HG02610 (cell line): Measurements from ENCODE around the gene ANO1.
"Not testable (repeated sequence)": the region's sequence is repeated elsewhere in the genome, so short reads cannot be mapped to it uniquely, and the experiment has no call there.

Experiments
- ATAC-seq: cut with Tn5 transposase; IDR thresholded peaks from one replicate; pipeline ENCODE4 v1.9.1; 2021; ENCODE audit warnings: mild to moderate bottlenecking, moderate library complexity; ENCODE audit not compliant: unreplicated experiment

Gene ANO1

DNA sequence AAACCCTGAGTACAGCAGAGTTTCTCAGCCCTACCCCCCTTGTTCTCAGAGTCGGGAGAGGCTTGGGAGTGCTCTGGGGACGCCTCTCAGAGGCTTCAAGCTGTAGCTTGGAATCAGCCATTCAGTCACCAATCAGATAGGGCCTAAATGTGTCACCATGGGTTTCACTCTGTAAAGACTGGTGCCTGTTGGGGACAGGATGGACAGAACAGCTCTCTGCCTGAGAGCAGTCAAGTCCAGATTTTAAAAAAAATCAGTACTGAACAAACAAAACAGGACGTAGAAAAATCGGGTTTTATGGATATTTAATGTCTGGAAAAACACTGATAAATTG lies 126.3 kb downstream of the ANO1 start:
- ATAC-seq, result peak; percentile 12

DNA sequence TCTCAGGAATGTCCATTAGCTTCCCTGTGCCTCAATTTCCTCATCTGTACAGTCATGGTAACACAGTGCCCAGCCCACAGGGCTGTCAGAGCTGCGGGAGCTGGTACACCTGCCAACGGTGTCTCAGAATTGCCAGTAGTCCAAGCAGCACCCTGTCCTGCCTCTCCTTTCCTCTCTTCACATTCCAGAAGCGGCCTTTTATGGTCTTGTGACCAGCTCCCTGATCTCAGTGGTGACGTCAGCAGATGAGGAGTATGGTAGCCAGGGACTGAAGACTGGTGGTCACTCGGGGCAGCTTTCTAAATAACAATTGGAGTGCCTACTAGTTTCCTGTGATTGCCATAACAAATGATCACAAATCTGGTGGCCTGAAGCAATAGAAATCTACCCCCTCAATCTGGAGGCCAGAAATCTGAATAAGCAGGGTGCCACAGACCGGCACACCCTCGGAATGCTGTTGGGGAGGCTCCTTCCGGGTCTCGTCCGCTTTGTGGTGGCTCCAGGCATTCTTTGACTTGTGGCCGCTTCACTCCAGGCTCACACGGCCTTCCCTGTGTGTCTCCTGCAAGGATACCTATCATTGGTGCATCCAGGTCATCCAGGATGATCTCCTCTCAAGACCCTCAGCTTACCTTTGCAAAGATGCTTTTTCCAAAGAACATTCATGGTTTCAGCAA lies 127.1 kb downstream of the ANO1 start:
- no peak for ATAC-seq

DNA sequence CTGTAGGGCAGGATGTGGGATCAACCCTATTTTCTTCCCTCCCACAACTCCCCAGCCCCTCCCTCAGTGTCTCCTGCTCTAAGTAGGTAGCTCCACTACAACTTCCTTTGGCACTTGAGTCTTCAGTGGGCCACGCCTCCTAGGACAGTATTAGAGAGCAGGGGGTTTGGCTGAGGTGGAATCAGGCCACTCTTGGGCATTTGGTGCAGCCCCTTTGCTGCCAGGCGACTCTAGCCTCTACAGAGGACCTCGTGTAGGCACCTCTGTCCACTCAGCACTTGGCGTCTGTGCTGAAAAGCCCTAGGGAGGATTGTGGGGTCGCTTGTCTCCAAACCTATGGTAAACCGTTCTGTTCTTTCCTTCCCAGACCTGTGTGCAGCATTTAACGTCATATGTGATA lies 127.6 kb downstream of the ANO1 start:
- ATAC-seq, result no peak

DNA sequence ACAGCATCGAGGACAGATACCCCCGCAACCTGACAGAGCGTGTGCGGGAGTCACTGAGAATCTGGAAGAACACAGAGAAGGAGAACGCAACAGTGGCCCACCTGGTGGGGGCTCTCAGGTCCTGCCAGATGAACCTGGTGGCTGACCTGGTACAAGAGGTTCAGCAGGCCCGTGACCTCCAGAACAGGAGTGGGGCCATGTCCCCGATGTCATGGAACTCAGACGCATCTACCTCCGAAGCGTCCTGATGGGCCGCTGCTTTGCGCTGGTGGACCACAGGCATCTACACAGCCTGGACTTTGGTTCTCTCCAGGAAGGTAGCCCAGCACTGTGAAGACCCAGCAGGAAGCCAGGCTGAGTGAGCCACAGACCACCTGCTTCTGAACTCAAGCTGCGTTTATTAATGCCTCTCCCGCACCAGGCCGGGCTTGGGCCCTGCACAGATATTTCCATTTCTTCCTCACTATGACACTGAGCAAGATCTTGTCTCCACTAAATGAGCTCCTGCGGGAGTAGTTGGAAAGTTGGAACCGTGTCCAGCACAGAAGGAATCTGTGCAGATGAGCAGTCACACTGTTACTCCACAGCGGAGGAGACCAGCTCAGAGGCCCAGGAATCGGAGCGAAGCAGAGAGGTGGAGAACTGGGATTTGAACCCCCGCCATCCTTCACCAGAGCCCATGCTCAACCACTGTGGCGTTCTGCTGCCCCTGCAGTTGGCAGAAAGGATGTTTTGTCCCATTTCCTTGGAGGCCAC lies 128.3 kb downstream of the ANO1 start:
- ATAC-seq, result no peak

DNA sequence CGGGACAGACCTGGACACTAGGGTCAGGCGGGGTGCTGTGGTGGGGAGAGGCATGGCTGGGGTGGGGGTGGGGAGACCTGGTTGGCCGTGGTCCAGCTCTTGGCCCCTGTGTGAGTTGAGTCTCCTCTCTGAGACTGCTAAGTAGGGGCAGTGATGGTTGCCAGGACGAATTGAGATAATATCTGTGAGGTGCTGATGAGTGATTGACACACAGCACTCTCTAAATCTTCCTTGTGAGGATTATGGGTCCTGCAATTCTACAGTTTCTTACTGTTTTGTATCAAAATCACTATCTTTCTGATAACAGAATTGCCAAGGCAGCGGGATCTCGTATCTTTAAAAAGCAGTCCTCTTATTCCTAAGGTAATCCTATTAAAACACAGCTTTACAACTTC lies 128.9 kb downstream of the ANO1 start:
- ATAC-seq, result no peak

DNA sequence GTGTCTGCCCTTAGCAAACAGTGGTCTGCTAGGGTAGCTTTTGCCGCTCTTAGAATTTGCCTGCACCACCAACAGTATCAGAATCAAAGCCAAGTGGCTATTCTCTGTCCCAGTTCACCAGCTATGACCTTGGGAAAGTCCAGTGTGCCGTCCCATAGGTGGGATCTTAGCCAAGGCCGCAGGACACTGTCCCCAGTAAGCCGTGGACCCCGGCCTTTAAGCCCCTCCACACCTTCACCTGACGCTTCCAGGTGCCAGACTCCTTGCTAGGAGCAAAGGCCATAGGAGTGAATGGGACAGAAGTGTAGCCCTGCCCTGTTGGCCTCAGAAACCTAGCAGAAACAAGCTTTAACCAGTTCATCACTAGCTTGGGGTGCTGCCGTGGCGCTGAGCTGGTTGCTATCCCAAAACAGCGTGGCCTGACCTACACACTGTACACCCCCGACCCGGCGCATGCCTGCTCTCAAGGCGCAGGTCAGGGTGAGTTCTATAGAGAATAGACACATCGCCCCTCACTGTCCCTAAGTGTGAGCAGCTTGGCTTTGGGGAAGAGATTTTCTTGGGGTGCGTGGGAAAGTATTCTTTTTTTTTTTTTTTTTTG lies 129.5 kb downstream of the ANO1 start:
- ATAC-seq, result no peak

DNA sequence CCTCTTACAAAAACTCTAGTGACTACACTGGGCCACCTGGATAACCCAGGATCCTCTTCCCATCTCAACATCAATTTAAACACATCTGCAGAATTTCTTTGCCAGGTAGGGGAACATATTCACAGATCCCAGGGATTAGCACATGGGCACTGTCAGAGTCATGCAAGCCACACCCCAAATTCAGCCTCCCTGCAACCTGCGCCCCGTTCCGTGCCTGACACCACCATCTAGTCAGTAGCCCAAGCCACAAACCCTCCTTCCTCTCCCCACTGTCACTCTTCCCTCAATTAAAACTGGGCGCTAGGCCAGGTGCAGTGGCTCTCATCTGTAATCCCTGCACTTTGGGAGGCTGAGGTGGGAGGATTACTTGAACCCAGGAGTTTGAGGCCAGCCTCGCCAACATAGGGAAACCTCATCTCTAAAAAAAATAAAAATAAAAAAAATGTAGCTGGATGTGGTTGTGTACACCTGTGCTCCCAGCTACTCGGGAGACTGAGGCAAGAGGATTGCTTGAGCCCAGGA lies 131.3 kb downstream of the ANO1 start:
- ATAC-seq, result no peak

DNA sequence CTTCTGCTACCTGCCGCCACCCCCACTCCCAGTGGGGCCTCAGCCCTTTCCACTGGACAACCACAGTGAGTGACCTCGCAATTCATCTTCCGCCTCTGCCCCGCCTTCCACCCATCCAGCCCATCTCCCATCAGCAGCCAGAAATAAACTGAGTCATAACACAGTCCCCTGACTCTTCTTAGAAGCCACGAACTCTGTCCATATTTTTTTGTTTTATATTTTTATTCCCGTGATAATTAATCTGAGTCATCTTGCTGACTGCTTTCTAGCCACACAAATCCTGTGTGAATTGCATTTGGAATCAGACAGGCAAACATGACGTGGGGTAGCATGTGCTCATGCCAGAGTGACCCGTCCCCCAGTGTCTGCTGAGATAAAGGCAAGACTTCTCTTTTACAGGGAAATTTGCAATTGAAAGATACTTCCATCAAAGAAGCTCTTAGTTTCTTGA lies 132.0 kb downstream of the ANO1 start:
- no peak for ATAC-seq

DNA sequence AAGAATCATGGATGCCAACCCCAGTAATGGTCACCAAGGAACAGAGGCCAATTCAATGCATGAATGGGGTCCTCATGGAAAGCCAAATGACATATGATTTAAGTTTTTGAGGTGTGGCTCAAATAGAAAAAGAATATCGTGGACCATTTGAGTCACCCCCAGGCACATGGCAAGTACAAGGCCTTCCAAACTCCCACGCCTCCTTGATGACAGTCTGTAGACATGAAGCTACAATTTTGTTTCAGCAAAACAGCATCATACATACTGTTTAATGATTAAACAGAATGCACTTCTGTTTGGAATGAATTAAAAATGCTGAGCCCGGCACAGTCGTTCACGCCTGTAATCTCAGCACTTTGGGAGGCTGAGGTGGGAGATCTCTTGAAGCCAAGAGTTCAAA lies 132.4 kb downstream of the ANO1 start:
- no peak for ATAC-seq

DNA sequence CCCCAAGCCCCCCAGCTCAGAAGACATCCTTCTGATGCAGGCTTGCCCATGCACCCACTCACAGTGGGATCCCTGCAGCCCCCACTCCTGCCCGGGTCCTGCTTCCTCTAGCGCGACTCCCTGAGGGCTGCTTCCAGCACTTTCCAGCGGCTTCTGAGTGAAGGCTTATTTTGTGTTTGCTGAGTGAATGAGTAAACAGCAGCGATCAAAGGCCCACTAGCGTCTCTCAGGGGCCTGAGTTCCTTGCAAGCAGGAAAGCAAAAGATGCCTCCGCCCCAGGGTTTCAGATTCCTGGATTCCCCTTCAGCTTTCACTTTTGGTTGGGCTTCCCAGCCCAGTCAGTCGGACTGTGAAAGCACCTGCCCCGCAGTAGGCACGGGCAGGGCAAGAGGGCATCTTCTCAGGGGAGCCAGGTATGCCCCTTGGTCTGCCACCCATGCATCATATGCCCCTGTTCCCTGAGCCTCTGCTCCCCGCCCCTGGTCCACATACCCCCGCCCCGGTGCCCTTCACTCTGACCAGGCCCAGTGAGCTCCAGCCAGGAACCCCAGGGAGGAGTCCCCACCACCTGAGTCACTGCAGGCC lies 134.2 kb downstream of the ANO1 start:
- no peak for ATAC-seq

DNA sequence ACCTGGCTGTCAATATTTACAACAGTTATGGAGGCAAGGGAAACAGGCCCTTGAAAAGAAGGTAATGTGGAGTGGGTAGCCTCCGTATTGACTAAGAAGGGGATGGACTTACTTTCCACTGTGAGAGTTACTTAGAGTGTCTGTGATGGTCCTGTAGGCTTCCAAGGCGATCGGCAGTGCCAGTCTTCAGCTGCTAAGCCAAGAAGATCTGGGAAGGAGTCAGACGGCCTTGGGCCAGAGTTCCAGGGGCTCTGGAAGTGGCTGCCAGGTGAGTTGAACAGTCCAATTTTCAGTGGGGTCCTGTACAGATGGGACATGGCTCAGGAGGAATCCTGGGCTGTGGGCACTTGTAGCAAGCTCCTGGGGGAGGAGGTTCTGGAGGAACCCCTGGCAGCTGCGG lies 139.3 kb downstream of the ANO1 start:
- not testable (repeated sequence) for ATAC-seq

DNA sequence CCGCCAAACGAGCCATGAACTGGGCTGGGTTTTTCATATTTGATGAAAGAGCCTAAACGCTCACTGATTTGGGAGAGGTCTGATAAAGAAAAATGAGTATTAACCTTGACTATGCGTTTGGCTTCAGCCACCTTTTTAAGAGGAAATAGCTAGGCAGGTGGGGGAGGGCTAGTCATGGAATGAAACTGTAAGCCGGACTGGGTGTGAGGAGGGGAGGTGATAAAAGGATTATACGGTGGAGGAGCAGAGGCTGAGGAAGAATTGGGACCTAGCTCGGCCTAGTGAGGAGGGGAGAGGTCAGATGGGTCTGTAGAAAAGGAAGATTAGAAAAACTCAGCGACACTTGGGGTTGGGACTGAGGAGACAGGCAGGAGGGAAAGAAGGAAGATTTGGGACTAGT lies 140.0 kb downstream of the ANO1 start:
- not testable (repeated sequence) for ATAC-seq

DNA sequence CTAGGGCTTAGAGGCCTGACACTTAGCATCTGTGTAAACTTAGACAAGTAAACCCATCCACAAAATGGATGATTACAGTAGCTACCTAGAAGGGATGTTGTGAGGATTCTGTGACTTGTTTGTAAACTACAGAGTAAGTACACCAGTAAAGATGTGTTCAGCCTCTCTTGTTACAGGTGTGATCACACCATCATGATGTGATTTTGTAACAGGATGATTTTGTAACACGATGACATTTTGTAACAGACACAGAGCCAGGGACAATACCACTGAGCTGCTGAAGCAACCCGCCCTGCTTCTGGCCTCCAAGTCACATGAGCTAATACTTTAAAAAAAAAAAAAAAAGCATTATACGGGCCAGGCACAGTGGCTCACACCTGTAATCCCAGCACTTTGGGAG lies 142.0 kb downstream of the ANO1 start:
- ATAC-seq, result no peak

DNA sequence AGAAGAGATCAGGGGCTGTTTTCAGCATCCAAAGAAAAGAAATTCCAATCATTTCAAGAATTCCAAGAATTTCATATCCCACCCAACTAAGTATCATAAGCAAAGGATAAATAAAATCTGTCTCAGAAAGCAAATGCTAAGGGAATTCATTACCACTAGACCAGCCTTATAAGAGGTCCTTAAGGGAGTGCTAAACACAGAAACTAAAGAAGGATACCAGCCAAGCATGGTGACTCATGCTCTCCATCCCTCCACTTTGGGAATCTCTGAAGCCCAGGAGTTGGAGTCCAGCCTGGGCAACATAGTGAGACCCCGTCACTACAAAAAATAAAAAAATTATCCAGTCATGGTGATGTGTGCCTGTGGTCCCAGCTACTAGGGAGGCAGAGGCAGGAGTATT lies 142.8 kb downstream of the ANO1 start:
- no peak for ATAC-seq

DNA sequence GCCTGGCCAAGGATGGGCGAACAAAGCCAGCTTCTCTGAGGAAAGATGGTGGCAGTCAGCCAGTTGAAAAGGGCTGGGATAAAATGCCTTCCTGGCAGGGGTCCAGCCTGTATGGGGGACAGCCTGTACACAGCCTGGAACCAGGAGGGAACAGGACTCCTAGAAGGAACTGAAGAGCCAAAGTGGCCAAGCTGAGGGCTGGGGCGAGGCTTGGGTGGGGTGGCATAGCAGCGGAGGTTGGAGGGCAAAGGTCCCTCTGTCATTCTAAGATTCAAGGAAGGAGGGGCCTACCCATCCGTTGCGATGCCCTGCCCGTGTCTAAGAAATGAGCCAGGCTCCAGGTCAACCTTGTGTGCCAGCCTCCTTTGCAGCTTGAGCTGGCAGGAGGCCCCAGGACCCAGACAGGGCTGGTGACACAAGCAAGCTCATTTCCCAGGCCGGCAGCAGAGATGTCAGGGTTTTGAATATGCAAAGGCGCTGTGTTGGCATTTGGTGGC lies 147.6 kb downstream of the ANO1 start:
- ATAC-seq, result no peak

DNA sequence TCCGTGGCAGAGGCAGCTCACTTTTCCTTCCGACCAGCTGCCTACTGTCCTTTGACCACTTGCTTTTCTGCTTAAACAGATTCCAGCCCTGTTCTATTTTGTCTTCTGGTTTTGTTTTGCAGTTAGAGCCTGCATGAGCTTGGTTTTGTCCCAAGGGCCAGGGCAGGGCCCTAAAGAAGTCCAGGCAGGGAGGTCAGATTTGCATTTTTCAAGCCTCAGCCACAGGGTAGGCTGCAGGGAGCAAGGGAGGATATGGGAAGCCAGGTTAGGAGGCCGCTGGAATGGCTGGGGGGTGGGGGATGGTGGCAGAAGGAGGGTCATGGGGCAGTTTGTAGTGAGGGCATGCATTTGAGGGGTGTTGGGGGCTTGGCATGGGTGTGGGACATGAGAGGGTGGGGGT lies 148.1 kb downstream of the ANO1 start:
- no peak for ATAC-seq

DNA sequence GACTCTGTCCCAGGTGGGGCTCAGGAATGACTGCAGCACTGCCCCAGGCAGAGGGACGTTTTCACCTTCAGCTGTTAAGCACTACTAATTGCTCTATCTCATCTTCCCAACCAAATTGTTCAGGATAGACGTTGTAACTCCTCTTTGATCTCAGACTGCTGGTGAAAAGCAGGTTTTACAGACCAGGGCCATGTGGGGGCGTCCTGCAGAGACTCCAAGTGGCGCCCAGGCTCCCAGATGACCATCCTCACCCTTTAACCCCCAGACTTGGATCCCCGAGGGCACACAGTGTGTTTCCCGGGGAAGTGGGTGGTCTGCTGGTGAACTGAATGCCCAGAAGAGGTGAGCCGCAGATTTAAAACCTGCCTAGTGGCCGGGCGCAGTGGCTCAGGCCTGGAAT lies 148.8 kb downstream of the ANO1 start:
- no peak for ATAC-seq

DNA sequence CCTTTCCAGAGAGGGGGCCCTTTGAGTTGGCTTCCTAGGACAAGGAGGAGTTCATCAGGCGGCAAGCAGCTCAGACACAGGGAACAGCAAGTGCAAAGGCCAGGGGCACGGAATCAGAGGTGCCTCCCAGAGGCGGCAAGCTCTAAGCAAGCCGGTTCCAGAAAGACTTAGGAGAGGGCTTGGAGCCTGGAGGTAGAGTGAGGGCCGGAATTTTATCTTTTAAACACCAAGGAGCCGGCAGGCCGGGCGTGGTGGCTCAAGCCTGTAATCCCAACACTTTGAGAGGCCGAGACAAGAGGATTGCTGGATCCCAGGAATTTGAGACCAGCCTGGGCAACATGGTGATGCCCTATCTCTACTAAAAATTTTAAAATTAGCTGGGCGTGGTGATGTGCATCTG lies 151.6 kb downstream of the ANO1 start:
- ATAC-seq, result no peak

DNA sequence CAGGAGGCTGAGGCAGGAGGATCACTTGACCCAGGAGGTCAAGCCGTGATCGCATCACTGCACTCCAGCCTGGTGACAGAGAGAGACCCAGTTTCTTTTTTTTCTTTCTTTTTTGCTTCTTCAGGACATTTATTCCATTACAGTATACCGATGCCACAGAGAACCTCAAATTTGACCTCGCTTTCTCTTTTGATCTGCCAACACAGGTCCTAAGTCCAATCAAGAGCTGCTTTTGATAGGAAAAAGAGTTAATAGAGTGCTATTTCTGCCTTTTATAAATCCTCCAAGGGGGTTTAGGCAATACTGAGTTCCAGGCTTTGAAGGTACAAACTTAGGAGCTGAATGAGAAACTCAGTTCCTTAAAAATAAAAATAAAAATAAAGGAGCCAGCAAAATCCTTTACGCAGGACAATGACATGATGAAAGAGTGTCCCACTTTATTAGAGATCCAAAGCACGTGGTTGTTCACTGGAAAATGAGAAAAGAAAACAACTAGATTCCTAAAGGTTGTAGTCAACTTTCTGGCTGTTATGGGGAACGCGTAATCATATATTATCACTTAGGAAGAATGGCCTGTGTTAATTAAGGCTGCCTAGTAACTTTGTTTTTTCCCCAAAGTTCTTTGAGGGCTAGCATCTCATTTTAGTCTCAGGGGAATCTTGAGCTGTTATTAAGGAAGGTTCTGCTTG lies 152.2 kb downstream of the ANO1 start:
- ATAC-seq, result no peak

DNA sequence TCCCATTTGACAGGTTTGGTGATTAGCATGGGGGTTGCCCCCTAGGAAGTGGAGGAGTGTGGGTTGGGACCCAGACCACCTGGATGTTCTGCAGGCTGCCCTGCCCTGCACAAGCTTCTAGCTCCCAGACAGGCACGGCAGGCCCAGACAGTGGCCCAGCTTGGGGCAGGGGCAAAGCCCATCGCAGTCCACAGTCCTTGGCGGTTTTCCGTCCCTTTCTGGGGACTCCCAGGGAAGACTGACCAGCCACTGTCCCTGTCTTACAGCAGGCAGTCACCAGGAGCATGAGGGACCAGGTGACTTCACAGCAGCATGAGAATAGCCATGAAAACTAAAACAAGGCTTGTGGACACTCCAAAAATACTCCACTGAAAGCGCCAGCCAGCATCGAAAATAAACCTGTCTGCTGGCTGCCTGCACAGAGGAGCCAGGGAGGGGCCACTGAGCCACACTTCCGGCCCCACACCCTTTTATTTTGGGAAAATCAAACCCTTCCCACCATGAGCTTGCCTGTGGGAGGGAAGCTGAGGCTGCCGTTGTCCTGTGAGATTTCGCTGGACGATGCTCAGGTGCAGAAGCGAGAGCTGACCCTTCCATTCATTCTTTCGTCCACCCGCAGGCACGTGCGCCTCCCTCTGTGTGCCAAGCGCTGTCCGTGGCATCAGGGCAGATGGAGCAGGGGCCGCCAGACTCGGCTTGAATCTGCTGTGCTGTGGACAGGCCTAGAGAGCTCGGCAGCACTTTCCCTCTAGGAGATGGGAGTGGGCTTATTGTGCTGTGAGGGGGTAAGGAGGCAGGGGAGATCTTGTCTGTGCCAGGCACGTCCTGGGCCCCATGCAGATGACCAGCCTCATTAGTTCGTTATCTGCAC lies 153.0 kb downstream of the ANO1 start:
- ATAC-seq, result no peak
